Adipose tissue (tissue), 3 donors: ENCODE results near the gene OR10A2. TPM values are rescaled to one million over a fixed set of nuclear protein-coding genes. Genes with fewer than 3 reads are reported as not detected.
"Not testable (repeated sequence)": the region's sequence is repeated elsewhere in the genome, so short reads cannot be mapped to it uniquely, and the experiment has no call there.

Experiments
- H3K27ac ChIP-seq: one replicate; pipeline ENCODE4 v1.5.1; 2013; ENCODE audit warnings: low read depth, low read length
- WGBS, 3 donors: extraction: QIAGEN DNeasy Blood & Tissue Kit; methylation state at CpG; one replicate each; pipeline ENCODE4 v1.1.7; 2013; 5-methylcytosine and 5-hydroxymethylcytosine counted together
- polyA plus RNA-seq, 3 donors: library from polyadenylated mRNA; stranded (reverse); fragments of 200-250 nt; gene quantifications; one replicate each; pipeline ENCODE4 v1.2.3, GENCODE V29; 2013
- donor health status: healthy with polysubstance abuse.
- donor health status: Bipolar disorder and iron deficiency.
- donor health status: healthy.

OR10A2 gene, protein sequence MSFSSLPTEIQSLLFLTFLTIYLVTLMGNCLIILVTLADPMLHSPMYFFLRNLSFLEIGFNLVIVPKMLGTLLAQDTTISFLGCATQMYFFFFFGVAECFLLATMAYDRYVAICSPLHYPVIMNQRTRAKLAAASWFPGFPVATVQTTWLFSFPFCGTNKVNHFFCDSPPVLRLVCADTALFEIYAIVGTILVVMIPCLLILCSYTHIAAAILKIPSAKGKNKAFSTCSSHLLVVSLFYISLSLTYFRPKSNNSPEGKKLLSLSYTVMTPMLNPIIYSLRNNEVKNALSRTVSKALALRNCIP
- polyA plus RNA-seq, result not detected

- 41 to 53% (median 52%) methylated on average over 1 of the region's 1 CpG for WGBS, 3 donors
Observed at GRCh38 chr11:6862961-6863360, at the start of gene OR10A2. OR10A2 (plus strand) TSS chr11:6863057; CDS start chr11:6869755, 6,698 bp downstream.

GRCh38 chr11:6813656-6814055 is 49.2 kb upstream of the OR10A2 start:
- WGBS, 3 donors, result 60 to 72% (median 71%) methylated on average over 2 of the region's 2 CpGs
- no peak overlapping the region for H3K27ac ChIP-seq

More at GRCh38 chr11:6862961-6863360, at the start of gene OR10A2:
- no peak within 1 kb of the TSS for H3K27ac ChIP-seq

- no peak overlapping the region for H3K27ac ChIP-seq
- 56 to 75% (median 65%) methylated on average over 1 of the region's 1 CpG for WGBS, 3 donors
Observed at GRCh38 chr11:6817694-6818093, 45.2 kb upstream of the OR10A2 start.

DNA sequence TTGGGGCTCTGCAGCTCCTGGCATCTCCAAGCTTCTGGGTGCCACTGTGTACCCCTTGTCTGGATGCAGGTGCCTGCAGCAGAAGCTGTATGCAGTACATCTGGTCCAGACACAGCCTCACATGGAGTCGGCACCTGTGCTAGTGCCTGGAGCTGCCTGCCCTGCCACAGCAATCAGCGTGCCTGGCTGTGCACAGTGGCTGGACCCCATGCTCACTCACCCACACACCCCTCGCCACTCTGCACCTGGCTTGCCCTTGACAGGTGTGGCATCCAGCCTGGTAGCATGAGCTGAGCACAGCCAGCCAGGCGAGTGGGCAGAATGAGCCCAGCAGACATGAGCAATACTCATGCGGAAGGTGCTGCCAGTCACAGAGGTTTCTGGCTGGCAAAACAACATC is 43.9 kb upstream of the OR10A2 start:
- no peak overlapping the region for H3K27ac ChIP-seq
- 86 to 91% (median 90%) methylated on average over 5 of the region's 5 CpGs for WGBS, 3 donors

DNA sequence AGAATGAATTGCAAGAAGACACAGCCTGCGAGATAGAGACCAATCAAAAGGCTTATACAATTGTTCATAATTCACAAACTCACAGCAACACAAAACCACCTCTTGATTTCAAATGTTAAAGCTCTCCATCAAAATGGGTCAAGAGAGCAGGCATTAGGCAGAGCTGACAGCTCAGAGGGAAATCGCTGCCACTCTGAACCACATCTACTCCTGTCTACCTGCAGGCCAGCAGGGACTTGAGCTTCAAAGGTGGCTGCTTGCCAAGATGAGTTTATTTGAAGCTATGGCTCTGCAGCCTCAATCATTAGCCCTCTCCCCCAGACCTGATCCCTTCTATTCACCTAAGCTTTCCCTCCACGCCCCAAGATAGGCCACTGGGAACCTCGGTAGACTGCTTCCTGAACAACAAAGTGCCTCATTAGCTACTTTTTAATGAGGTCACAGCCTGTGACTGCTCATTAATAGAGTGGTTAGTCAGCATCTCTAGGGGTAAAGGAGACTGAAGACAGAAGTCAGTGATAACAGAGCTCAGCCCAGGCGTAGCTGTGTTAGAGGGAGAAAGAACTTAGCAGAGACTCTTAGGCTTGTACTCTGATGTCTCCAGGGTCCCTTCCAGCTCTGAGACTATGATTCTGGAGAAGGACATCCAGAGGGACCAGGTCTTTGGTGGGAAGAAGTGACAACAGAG is 38.6 kb upstream of the OR10A2 start:
- no peak overlapping the region for H3K27ac ChIP-seq
- WGBS, 3 donors, result 56 to 77% (median 74%) methylated on average over 5 of the region's 5 CpGs

DNA sequence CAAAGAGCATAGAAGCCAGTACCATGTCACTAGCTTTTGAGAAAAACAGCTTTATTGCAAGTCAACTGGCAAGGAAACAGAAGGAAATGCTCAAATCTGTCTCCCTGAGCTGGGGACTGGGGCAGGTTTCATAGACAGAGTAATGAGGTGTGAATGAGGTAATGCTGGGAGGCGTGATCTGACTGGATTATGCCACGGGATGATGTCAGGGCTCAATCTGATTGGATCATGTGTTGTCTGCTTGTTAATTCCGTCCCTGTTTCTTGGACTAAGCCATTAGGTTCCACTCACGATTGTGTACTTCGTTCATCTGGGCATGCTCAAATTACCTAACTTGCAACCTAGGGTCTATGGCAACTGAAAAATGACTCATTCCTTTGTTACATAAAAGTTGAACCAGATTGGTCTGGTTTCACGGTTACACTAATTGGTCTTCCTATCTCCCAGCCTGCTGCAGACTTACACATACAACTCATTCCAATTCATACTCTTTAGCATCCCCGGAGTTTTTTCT is 37.6 kb upstream of the OR10A2 start:
- no peak overlapping the region for H3K27ac ChIP-seq
- WGBS, 3 donors, result 79 to 83% (median 82%) methylated on average over 7 of the region's 7 CpGs

DNA sequence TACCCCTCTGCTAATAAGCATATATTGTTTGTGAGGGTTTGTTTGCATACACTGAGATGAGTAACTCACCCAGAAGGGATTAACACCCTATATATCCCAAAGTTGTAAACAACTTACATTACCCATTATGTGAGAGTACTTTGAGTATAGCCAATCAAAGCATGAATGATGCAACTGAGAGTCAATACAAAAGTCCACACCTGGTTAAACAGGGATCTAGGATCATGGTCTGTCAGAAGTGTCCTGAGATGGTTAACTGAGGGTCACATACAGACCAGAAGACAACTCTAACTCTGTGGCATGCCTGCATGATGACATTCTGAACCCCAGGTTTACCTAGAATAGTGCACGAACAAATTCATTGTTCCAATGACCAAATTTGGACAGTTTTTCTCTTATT is 34.8 kb upstream of the OR10A2 start:
- H3K27ac ChIP-seq, result no peak overlapping the region
- 73 to 94% (median 78%) methylated on average over 1 of the region's 1 CpG for WGBS, 3 donors

DNA sequence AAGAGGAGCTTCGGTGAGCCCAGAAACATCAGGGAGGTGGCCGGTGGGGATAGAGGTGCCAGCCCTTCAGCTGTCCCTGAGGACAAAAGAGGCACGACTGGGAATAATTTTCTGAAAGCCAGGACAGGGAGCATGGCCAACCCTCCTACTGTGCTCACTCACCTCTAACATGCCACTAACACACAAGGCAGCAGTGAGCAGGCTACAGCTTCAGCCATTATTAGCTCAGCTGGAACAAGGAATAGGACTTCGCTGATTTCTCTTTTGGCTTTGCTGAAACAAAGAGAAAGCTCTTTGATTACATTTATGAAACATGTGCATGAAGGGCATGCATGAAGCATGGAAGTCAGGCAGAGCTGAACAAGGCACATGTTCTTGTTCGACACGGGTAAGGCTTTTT is 29.5 kb upstream of the OR10A2 start:
- WGBS, 3 donors, result 77 to 81% (median 77%) methylated on average over 6 of the region's 6 CpGs
- H3K27ac ChIP-seq, result no peak overlapping the region

GRCh38 chr11:6834021-6834420 is 28.8 kb upstream of the OR10A2 start:
- WGBS, 3 donors, result 63 to 81% (median 63%) methylated on average over 1 of the region's 1 CpG
- no peak overlapping the region for H3K27ac ChIP-seq

DNA sequence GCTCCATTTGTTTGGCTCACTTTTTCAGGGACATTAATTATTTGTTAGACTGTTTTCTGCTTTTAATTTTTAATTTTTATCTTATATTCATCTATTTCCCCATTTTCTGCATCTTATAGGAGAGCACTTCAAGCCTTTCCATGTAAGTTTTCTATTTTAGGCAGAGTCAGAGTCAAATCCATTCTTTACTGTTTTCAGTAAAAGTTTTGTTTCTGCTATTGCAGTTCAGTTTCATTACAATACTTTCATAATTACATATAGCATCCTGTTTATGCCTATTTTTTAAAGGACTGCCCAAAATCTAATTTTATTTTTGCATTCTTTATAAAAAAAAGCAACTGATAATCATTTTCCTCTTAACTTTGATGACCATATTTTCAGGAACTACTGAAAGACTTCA is 21.2 kb upstream of the OR10A2 start:
- no peak overlapping the region for H3K27ac ChIP-seq

GRCh38 chr11:6843670-6844069 is 19.2 kb upstream of the OR10A2 start:
- no peak overlapping the region for H3K27ac ChIP-seq
- WGBS, 3 donors, result 51 to 66% (median 58%) methylated on average over 2 of the region's 2 CpGs

- 89 to 91% (median 91%) methylated on average over 5 of the region's 5 CpGs for WGBS, 3 donors
- no peak overlapping the region for H3K27ac ChIP-seq
Observed at GRCh38 chr11:6844356-6844755, 18.5 kb upstream of the OR10A2 start.

DNA sequence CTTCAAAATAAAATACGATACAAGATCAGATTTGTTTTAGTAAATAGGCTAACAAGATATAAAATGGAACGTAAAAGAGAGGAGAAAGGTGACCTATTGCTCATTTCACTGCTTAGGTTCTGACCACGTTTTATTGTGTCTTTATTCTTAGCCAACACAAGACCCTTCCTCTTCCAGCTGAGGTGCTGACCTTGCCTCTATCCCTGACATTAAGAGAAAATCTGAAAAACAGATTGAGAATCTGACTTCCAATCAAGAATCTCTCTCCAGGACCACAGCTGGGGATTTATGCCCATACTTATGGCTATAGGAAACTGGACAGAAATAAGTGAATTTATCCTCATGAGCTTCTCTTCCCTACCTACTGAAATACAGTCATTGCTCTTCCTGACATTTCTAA is 17.5 kb upstream of the OR10A2 start, which contains the start of gene OR10A5:
OR10A5 (plus strand) TSS at position 301 of the 400 bp plus-strand sequence; CDS start at position 301, 0 bp downstream.
- WGBS, 3 donors, result 69 to 74% (median 71%) methylated on average over 3 of the region's 3 CpGs

DNA sequence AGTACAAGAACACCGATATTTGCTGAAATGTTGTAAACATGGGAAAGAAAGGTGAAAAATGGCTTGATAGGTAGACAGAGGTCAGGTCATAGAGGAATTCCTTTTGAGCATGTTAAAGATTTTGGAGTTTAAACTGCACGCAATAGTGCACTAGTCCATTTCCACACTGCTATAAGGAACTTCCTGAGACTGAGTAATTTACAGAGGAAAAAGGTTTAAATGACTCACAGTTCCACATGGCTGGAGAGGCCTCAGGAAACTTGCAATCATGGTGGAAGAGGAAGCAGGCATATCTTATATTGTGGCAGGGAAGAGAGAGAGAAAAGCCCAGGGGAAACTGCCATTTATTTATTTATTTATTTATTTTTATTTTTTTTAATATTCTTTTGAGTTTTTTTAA is 12.3 kb upstream of the OR10A2 start:
- 54 to 82% (median 78%) methylated on average over 2 of the region's 2 CpGs for WGBS, 3 donors
- no peak overlapping the region for H3K27ac ChIP-seq

More for the DNA sequence above, 17.5 kb upstream of the OR10A2 start, which contains the start of gene OR10A5:
- no peak within 1 kb of the TSS for H3K27ac ChIP-seq

GRCh38 chr11:6854801-6855200 is 8.1 kb upstream of the OR10A2 start:
- H3K27ac ChIP-seq, result not testable (repeated sequence)
- WGBS, 3 donors, result 92 to 94% (median 93%) methylated on average over 6 of the region's 6 CpGs

GRCh38 chr11:6855971-6856541 is 6.8 kb upstream of the OR10A2 start:
- H3K27ac ChIP-seq, result no peak overlapping the region
- 35 to 49% (median 46%) methylated on average over 1 of the region's 1 CpG for WGBS, 3 donors

DNA sequence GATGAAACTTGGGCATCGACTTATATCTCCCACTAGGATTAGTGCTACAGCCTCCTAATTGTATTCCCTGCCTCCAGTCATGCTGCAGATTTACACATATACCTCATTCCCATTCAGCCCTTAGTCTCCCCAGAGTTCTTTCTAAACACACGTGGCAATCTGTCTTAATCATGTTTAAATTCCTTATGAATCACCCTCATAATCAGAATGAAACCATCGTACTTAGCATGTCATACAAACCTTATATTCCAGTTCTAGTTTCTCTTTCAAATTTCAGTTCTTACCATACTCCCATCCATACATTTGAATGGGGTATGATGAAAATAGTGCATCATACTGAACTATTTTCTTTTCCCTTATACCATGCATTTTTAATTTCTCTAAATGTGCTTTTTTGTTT is 6.0 kb upstream of the OR10A2 start:
- no peak overlapping the region for H3K27ac ChIP-seq
- WGBS, 3 donors, result 41 to 62% (median 59%) methylated on average over 3 of the region's 3 CpGs

GRCh38 chr11:6864438-6864837 is 1.6 kb downstream of the OR10A2 start:
- H3K27ac ChIP-seq, result no peak overlapping the region
- WGBS, 3 donors, result 75 to 96% (median 82%) methylated on average over 1 of the region's 1 CpG

DNA sequence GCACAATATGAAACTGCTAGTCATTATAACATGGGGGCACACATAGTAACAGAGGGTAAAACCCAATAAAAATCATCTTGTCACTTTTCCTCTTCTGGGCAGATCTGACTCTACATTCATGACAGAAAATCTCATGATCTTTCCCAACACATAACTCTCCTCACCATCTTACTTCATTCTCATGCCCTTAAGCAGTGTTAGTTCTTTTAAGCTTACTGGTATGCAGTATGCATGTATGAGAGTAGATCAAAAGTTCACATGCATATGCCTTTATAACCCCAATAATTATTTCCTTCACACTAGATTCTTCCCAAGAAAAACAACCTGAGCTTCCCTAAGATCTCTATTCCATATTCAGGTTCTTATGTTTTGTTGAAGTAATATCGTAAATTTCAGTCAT is 8.4 kb downstream of the OR10A2 start:
- H3K27ac ChIP-seq, result no peak overlapping the region
- WGBS, 3 donors, result 73 to 89% (median 80%) methylated on average over 1 of the region's 1 CpG
